Measurements from ENCODE around the gene LMF1.

GRCh38 chr16:842711-843560, 127.8 kb downstream of the LMF1 start:
- TF ChIP-seq ZNF274 (IDR thresholded peaks at IDR 0.05; ENCODE audit: low read depth, low read length) = no peak
- TF ChIP-seq SUZ12 (IDR thresholded peaks at IDR 0.05; ENCODE audit: extremely low read depth, insufficient read depth, insufficient read length) = no peak
- no peak for TF ChIP-seq YY1 (IDR thresholded peaks at IDR 0.05; ENCODE audit: insufficient read depth, insufficient read length)
